Stimulated activated CD4-positive, alpha-beta T cell treated with anti-CD3 and anti-CD28 coated beads, Interleukin-1b, Interleukin-23, amount 100 ng/mL, for 1 hour (primary cell): ENCODE results near the gene CFAP54.
A peak's percentile ranks its signal among the peaks of the same experiment; 100 is the strongest.

Experiments
- DNase-seq, 2 donors: peaks; one replicate each; pipeline ENCODE4 v3.0.0-alpha.2; 2020; ENCODE audit warnings: low read depth in 2 of 2

CFAP54 gene

GRCh38 chr12:96886998-96887677 is 397.8 kb downstream of the CFAP54 start:
- DNase-seq: no peak

GRCh38 chr12:96889273-96889933 is 400.0 kb downstream of the CFAP54 start:
- DNase-seq: no peak

GRCh38 chr12:96890331-96890730 is 401.0 kb downstream of the CFAP54 start:
- DNase-seq: no peak

GRCh38 chr12:96892104-96892503 is 402.7 kb downstream of the CFAP54 start:
- no peak for DNase-seq

- DNase-seq: no peak
These were observed 408.0 kb downstream of the CFAP54 start for GRCh38 chr12:96897421-96897820.

GRCh38 chr12:96901175-96901574 is 411.8 kb downstream of the CFAP54 start:
- no peak for DNase-seq

GRCh38 chr12:96902076-96902475 is 412.7 kb downstream of the CFAP54 start:
- DNase-seq: no peak

- DNase-seq: no peak
These were observed 417.1 kb downstream of the CFAP54 start for GRCh38 chr12:96906498-96906848.

- peak; percentile 48 to 72 for DNase-seq
These were observed 417.7 kb downstream of the CFAP54 start, which contains the start of gene NEDD1 for GRCh38 chr12:96906849-96907670. NEDD1 (plus strand) TSS chr12:96907257; CDS start chr12:96909760, 2,503 bp downstream.

GRCh38 chr12:96907671-96908422 is 418.5 kb downstream of the CFAP54 start:
- no peak for DNase-seq

- DNase-seq: no peak
These were observed 419.0 kb downstream of the CFAP54 start for GRCh38 chr12:96908423-96908675.

GRCh38 chr12:96912261-96912660 is 422.9 kb downstream of the CFAP54 start:
- no peak for DNase-seq

- DNase-seq: no peak
These were observed 423.6 kb downstream of the CFAP54 start for GRCh38 chr12:96912943-96913342.

- DNase-seq: no peak
These were observed 430.3 kb downstream of the CFAP54 start for GRCh38 chr12:96919510-96920210.
